Measurements from ENCODE around the gene MRNIP.

DNA sequence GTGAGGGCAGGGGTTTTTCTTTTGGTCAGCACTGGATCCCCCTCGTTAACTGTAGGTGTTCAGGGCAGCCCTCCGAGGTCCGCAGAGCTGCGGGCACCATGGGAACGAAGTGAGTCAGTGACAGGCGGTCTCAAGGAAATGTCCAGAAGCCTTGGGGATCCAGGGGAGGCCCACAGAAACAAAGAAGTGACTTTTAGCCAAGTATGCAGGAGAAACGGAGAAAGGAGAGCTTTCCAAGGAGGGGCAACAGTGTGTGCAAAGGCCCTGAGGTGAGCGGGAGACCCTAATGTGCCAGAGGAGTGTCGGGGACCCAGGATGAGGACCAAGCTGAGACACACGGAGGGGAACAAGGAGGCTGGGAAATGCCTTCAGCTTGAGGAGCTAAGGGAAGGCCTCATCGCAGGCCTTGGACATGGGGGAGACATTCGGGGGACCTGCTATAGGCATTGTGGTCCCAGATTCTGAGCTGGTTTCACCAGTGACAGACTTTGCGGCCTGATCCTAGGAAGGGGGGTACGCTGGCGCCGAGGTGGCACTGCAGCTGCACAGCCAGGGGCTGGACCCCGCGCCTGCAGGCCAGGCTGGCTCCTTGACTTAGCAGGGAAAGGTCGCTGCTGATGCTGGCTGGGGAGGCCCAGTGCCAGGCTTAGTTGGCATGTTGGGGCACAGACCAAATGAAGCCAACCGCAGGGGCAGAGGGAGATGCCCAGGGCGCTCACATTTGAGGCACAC, 61.6 kb downstream of the MRNIP start:
- TF ChIP-seq, protein P1, sequence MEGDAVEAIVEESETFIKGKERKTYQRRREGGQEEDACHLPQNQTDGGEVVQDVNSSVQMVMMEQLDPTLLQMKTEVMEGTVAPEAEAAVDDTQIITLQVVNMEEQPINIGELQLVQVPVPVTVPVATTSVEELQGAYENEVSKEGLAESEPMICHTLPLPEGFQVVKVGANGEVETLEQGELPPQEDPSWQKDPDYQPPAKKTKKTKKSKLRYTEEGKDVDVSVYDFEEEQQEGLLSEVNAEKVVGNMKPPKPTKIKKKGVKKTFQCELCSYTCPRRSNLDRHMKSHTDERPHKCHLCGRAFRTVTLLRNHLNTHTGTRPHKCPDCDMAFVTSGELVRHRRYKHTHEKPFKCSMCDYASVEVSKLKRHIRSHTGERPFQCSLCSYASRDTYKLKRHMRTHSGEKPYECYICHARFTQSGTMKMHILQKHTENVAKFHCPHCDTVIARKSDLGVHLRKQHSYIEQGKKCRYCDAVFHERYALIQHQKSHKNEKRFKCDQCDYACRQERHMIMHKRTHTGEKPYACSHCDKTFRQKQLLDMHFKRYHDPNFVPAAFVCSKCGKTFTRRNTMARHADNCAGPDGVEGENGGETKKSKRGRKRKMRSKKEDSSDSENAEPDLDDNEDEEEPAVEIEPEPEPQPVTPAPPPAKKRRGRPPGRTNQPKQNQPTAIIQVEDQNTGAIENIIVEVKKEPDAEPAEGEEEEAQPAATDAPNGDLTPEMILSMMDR (conservative IDR thresholded peaks at IDR 0.05 in 1 of 2, IDR thresholded peaks at IDR 0.05 in 1 of 2; ENCODE audit: extremely low read depth in 1 of 2, insufficient read depth in 1 of 2, low read depth in 1 of 2, low read length in 2 of 2), result no peak
- TF ChIP-seq EZH2 (IDR thresholded peaks at IDR 0.05; ENCODE audit: borderline replicate concordance, low read length), result no peak

Measured in mammary epithelial cell (primary cell).